Aorta (tissue), 5 donors: Measurements from ENCODE around the gene NEMF. TPM values are rescaled to one million over a fixed set of nuclear protein-coding genes. Genes with fewer than 3 reads are reported as not detected.
"Not testable (repeated sequence)": the region's sequence is repeated elsewhere in the genome, so short reads cannot be mapped to it uniquely, and the experiment has no call there.

ENCODE experiments used
- ATAC-seq: fragments of 200-7000 bp; cut with Tn5 transposase; one replicate; pipeline ENCODE4 v1.9.1; 2022; ENCODE audit warnings: moderate library complexity; ENCODE audit not compliant: low FRiP score
- DNase-seq, 2 donors: peaks; one replicate each; pipeline ENCODE4 v3.0.0-alpha.2; 2020
- H3K27ac ChIP-seq, 2 donors: one replicate each; pipeline ENCODE4 v1.5.1; 2013; ENCODE audit warnings: low read length in 2 of 2, mild to moderate bottlenecking in 2 of 2, moderate library complexity in 2 of 2, control low read depth in 1 of 2, inconsistent platforms in 1 of 2, low read depth in 1 of 2
- H3K27me3 ChIP-seq, 2 donors: one replicate each; pipeline ENCODE4 v1.6.1; 2013; ENCODE audit warnings: control low read depth in 1 of 2, low read length in 1 of 2, mild to moderate bottlenecking in 1 of 2, moderate library complexity in 1 of 2; ENCODE audit not compliant: insufficient read depth in 2 of 2, control insufficient read depth in 1 of 2
- H3K36me3 ChIP-seq, 2 donors: one replicate each; pipeline ENCODE4 v1.6.1; 2013; ENCODE audit warnings: control low read depth in 1 of 2, low read length in 1 of 2, mild to moderate bottlenecking in 1 of 2; ENCODE audit not compliant: insufficient read depth in 2 of 2, control insufficient read depth in 1 of 2
- H3K4me1 ChIP-seq, 2 donors: one replicate each; pipeline ENCODE4 v1.6.1; 2013; ENCODE audit warnings: low read length in 2 of 2, control low read depth in 1 of 2, mild to moderate bottlenecking in 1 of 2, moderate library complexity in 1 of 2; ENCODE audit not compliant: insufficient read depth in 2 of 2, control insufficient read depth in 1 of 2
- H3K4me3 ChIP-seq, 2 donors: one replicate each; pipeline ENCODE4 v1.5.1; 2013; ENCODE audit warnings: low read length in 2 of 2, control low read depth in 1 of 2, mild to moderate bottlenecking in 1 of 2
- H3K9me3 ChIP-seq: one replicate; pipeline ENCODE4 v1.6.1; 2013; ENCODE audit warnings: mild to moderate bottlenecking, low read length; ENCODE audit not compliant: control insufficient read depth
- WGBS, 2 donors: extraction: QIAGEN DNeasy Blood & Tissue Kit; methylation state at CpG; one replicate each; pipeline ENCODE4 v1.1.7; 2013; 5-methylcytosine and 5-hydroxymethylcytosine counted together
- intact Hi-C, 2 donors: fragments of 100-400 bp; cut with DNase I; formaldehyde crosslinking; loops; one replicate each; pipeline versions ENCODE4 v1.14.2 to v1.15.0; 2022
- polyA plus RNA-seq, 2 donors: library from polyadenylated mRNA; stranded (reverse); fragments of 200-250 nt; gene quantifications; one replicate each; pipeline ENCODE4 v1.2.3, GENCODE V29; 2013
- total RNA-seq, 2 donors: library from RNA; stranded (reverse); fragmentation: NEBNext Ultra II Directional; extraction: Animal tissue kit (Norgen Biotek cat#: 25700); gene quantifications; one replicate each; pipeline ENCODE4 v1.2.1, GENCODE V29; 2021
- donor health status: healthy with polysubstance abuse.
- donor health status: Bipolar disorder and iron deficiency.
- donor health status: DM: no; HTN: no; CAD: no.
- donor health status: DM: no; HTN: no; CAD: no.
- donor health status: DM: yes; HTN: yes; CAD: no.

Gene NEMF
- total and polyA plus RNA-seq, 4 donors = 27.2 to 75.8 (median 52.7) TPM

DNA sequence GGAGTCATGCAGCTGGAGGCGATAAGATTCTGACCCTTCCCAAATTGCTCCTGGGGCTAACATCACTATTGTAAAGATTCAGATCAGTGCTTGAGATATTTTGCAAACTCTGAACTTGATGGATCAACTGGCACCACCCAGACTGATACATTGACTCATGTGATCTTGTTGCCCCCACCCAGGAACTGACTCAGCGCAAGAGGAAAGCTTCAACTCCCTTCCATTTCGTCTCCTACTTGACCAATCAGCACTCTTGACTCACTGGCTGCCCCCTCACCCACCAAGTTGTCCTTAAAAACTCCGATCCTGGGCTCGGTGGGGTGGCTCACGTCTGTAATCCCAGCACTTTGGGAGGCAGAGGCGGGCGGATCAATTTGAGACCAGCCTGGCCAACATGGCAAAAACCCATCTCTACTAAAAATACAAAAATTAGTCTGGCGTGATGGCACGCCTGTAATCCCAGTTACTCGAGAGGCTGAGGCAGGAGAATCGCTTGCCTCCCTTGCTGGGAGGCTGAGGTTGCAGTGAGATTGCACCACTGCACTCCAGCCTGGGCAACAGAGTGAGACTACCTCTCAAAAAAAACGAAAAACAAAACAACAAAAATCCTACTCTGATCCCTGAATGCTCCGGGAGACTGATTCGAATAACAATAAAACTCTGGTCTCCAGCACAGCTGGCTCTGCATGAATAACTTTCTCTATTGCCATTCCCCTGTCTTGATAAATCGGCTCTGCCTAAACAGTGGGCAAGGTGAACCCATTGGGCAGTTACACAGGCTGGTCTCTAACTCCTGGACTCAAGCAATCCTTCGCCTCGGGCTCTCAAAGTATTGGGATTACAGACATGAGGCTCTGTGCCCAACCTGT lies 30.5 kb upstream of the NEMF start:
- intact Hi-C loops = no loop called here
- no peak for ATAC-seq
- no peak overlapping the region for H3K27ac ChIP-seq
- WGBS, 2 donors = 85% methylated on average over 18 of the region's 18 CpGs
- H3K27me3 ChIP-seq = no peaks in the 10 kb centered on the region
- no peaks in the 10 kb centered on the region for H3K4me1 ChIP-seq
- no peak overlapping the region for H3K4me3 ChIP-seq
- H3K36me3 ChIP-seq = no peaks in the 10 kb centered on the region
- DNase-seq = no peak
- H3K9me3 ChIP-seq = no peaks in the 10 kb centered on the region

DNA sequence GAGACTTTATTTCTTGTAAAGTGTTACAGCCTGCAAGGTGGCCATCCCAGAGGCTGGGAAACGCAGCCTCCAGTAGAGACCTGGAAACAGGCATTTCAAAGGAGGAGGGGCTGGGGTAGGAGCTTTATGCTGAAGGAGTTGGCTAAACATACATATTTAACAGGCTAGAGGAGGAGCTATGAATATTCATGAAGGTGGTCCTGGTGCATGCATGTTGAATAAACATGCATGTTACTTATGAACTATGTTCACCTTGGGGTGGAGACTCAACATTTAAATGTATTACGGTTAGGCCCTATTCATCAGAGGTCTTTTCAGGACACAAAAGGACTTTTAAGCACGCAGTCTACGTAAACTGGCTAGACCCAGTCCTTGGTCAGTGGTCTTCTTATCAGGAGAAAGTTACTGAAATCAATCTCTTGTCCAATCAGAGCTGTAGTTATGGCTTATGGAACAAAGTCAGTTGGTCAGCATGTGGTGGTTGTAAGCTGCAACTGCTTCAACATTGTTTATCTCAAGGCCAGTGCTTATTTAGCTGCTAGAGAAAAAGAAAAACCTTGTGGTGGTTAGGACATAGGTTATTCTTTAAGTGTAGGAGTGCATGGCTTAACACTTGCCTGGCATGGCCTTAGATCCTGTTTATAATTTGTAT lies 28.9 kb upstream of the NEMF start:
- Histone ChIP-seq H3K4me1 (no peaks in the 10 kb centered on the region), H3K36me3 (no peaks in the 10 kb centered on the region), H3K9me3 (no peaks in the 10 kb centered on the region), H3K27me3 (no peaks in the 10 kb centered on the region), H3K4me3 (no peak overlapping the region), H3K27ac (no peak overlapping the region)
- DNase-seq (no peak), ATAC-seq (no peak)
- intact Hi-C loops = no loop called here
- WGBS, 2 donors = 93 to 95% methylated on average over 4 of the region's 4 CpGs

DNA sequence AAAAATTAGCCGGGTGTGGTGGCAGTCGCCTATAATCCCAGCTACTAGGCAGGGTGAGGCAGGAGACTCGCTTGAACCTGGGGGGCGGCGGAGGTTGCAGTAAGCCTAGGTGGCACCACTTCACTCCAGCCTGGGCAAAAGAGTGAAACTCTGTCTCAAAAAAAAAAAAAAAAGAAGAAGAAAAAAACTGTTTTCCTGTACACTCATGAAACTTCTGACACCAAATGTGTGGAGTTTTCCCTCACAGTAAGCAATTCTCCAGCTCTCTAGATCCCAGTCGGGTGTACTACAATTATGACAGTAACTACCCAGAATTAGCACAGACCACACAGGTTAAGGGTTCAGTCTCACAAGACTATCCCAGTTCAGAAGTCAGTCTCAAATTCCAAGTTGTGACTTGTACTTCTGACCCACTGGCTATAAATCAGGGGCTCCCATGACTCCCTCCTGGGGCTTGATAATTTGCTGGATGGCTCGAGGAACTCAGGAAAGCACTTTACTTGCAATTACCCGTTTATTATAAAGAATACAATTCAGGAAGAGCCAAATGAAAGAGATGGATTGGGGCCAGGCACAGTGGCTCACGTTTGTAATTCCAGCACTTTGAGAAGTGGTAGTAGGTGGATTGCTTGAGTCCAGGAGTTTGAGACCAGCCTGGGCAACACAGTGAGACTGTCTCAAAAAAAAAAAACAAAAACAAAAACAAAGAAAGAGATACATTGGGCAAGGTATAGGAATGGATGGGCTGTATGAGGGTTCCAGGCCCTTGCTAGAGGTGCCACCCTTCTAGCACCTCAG lies 27.9 kb upstream of the NEMF start:
- no peaks in the 10 kb centered on the region for H3K27me3 ChIP-seq
- no peak overlapping the region for H3K4me3 ChIP-seq
- H3K36me3 ChIP-seq = no peaks in the 10 kb centered on the region
- DNase-seq (no peak), ATAC-seq (no peak)
- intact Hi-C loops = no loop called here
- no peak overlapping the region for H3K27ac ChIP-seq
- 62 to 66% methylated on average over 9 of the region's 9 CpGs for WGBS, 2 donors
- H3K4me1 ChIP-seq = no peaks in the 10 kb centered on the region
- H3K9me3 ChIP-seq = no peaks in the 10 kb centered on the region

DNA sequence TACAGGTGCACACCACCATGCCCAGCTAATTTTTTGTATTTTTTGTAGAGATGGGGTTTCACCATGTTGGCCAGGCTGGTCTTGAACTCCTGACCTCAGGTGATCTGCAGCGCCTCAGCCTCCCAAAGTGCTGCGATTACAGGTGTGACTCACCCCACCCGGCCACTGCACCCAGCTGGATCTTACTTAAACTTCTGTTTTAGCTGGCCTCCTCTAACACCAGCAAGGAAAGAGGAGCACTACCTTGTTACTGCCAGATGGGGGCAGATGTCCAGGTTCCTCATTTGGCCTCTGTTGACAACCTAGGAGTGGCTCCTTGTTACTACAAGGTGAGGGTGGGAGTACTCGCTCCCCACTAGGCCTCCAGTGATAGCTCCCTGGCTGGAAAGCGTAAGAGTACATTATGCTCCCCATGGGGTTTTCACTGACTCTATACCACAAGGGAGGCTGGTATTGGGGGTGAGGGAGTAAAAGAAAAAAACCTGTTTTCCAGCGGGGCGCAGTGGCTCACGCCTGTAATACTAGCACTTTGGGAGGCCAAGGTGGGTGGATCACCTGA lies 27.1 kb upstream of the NEMF start:
- Histone ChIP-seq H3K4me1 (no peaks in the 10 kb centered on the region), H3K27ac (no peak overlapping the region), H3K36me3 (no peaks in the 10 kb centered on the region), H3K9me3 (no peaks in the 10 kb centered on the region), H3K4me3 (no peak overlapping the region), H3K27me3 (no peaks in the 10 kb centered on the region)
- WGBS, 2 donors = 64 to 74% methylated on average over 8 of the region's 8 CpGs
- peak in 1 of 2 donors; percentile 66 for DNase-seq
- intact Hi-C loops = no loop called here
- ATAC-seq = peak; percentile 63

DNA sequence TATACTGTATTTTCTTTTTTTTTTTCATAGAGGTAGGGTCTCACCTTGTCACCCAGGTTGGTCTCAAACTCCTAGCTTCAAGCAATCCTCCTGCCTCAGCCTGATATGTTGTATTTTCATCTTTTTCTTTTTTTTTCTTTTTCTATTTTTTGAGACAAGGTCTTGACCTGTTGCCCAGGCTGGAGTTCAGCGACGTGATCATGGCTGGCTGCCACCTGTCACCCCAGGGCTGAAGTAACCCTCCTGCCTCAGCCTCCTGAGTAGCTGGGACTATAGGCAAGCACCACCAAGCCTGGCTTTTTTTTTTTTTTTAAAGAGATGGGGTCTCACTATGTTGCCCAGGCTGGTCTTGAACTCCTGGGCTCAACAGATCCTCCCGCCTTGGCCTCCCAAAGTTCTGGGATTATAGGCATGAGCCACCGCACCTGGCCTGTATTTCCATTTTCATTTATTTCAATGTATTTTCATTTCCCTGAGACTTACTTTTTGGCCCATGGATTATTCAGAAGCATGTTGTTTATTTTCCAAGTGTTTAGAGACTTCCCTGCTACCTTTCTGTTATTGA lies 24.1 kb upstream of the NEMF start:
- no peaks in the 10 kb centered on the region for H3K27me3 ChIP-seq
- H3K4me3 ChIP-seq = no peak overlapping the region
- DNase-seq (no peak), ATAC-seq (no peak)
- no peaks in the 10 kb centered on the region for H3K4me1 ChIP-seq
- WGBS, 2 donors = 49 to 52% methylated on average over 4 of the region's 4 CpGs
- H3K36me3 ChIP-seq = no peaks in the 10 kb centered on the region
- H3K27ac ChIP-seq = no peak overlapping the region
- H3K9me3 ChIP-seq = no peaks in the 10 kb centered on the region
- intact Hi-C loops = no loop called here

DNA sequence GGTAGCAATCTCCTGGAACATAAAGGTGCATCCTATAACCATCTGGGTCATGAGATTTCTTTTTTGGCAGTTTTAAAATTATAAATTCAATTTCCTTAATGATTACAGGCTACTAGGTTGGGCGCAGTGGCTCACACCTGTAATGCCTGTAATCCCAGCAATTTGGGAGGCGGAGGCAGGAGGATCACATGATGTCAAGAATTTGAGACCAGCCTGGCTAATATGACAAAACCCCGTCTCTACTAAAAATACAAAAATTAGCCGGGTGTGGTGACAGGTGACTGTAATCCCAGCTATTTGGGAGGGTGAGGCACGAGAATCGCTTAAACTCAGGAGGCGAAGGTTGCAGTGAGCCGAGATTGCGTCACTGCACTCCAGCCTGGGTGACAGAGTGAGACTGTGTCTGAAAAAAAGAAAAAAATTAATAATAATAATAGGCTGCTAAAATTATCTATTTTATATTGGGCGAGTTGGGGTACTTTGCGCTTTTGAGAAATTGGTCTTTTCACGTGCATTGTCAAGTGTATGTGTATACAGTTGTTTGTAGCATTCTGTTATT lies 23.1 kb upstream of the NEMF start:
- ATAC-seq = no peak
- H3K4me1 ChIP-seq = no peaks in the 10 kb centered on the region
- WGBS, 2 donors = 84 to 85% methylated on average over 12 of the region's 12 CpGs
- DNase-seq = no peak
- no peaks in the 10 kb centered on the region for H3K27me3 ChIP-seq
- H3K36me3 ChIP-seq = no peaks in the 10 kb centered on the region
- H3K9me3 ChIP-seq = no peaks in the 10 kb centered on the region
- no peak overlapping the region for H3K27ac ChIP-seq
- intact Hi-C loops = no loop called here
- no peak overlapping the region for H3K4me3 ChIP-seq

DNA sequence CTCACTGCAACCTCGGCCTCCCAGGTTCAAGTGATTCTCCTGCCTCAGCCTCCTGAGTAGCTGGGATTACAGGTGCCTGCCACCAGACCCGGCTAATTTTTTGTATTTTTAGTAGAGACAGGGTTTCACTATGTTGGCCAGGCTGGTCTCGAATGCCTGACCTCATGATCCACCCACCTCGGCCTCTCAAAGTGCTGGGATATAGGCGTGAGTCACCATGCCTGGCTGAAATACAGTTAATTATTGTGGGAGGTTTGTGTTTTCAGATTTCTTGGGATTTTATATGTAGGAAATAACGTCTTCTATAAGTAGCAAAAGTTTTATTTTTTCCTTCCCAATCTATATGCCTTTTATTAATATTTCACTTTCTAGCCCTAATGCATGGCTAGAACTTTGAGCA lies 21.0 kb upstream of the NEMF start:
- 71 to 77% methylated on average over 6 of the region's 6 CpGs for WGBS, 2 donors

DNA sequence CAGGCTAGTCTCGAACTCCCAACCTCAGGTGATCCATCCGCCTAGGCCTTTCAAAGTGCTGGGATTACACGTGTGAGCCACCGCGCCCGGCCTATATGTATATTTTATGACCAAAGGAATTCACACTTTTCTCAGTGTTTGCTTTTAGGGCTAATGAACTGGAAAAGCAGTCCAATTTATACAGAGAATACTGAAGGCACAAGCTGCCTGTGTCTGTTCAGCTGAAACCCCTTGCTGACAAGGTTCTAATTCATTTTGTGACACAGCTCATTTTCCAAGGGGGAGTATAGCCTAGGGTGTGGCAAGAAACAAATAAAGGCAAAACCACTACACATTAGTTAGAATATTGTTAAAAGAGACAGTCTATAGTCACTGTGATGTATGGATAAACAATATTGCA lies 18.3 kb upstream of the NEMF start:
- no peak for ATAC-seq
- 83 to 92% methylated on average over 6 of the region's 6 CpGs for WGBS, 2 donors

More for the DNA sequence above, 21.0 kb upstream of the NEMF start:
- H3K36me3 ChIP-seq, H3K27ac ChIP-seq, DNase-seq, intact Hi-C loops, ATAC-seq, H3K4me3 ChIP-seq, H3K4me1 ChIP-seq, H3K27me3 ChIP-seq, H3K9me3 ChIP-seq: not testable (repeated sequence)

More for the DNA sequence above, 18.3 kb upstream of the NEMF start:
- intact Hi-C loops = no loop called here
- DNase-seq = no peak
- Histone ChIP-seq H3K4me1 (no peaks in the 10 kb centered on the region), H3K4me3 (no peak overlapping the region), H3K27ac (no peak overlapping the region), H3K36me3 (no peaks in the 10 kb centered on the region), H3K27me3 (no peaks in the 10 kb centered on the region), H3K9me3 (no peaks in the 10 kb centered on the region)
